ENCODE results near the gene ABLIM2. TPM values are rescaled to one million over a fixed set of nuclear protein-coding genes. Genes with fewer than 3 reads are reported as not detected.
A peak's percentile ranks its signal among the peaks of the same experiment; 100 is the strongest.

The ABLIM2 gene
- total and polyA plus RNA-seq, 2 of the 4 experiments (the other 2 are of a cell fraction): under 0.01 to 0.10 TPM

DNA sequence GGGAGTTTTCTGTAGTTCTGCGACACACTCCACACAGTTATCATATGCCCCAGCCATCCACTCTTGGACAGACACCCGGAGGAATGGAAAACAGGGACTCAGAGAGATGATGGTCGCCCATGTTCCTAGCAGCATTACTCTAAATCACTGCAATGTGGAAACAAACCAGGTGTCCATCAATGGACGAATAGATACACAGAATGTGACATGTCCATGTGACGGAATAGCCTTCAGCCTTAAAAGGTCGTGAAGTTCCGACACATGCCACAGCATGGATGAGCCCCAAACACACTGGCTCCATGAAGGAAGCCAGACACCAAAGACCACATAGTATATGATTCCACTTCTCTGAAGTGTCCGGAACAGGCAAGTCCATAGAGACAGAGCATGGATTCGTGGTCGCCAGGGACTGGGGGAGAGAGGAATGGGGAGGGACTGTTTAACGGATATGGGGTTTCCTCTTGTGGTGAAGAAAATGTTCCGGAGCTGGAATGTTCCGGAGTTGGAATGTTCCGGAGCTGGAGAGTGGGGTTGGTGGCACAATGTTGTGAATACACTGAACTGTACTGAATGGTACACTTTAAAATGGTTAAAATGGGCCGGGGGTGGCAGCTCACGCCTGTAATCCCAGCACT lies 190.2 kb downstream of the ABLIM2 start:
- Histone ChIP-seq H3K36me3 (ENCODE audit: control insufficient read depth, insufficient read depth, low read length) (no peaks in the 10 kb centered on the region), H2BK5ac (ENCODE audit: low read depth, low read length, poor library complexity, severe bottlenecking) (peak overlapping the region; percentile 33), H4K5ac (ENCODE audit: low read depth, low read length) (peak overlapping the region; percentile 56; the same call in 1 of the 2 replicates), H4K91ac (ENCODE audit: insufficient read depth, low read depth, low read length) (peak overlapping the region; percentile 36; the same call in 1 of the 2 replicates), H4K20me1 (ENCODE audit: insufficient read depth, low read length) (no peaks in the 10 kb centered on the region), H2AFZ (replicated peaks; ENCODE audit: low read length, poor library complexity) (peak overlapping the region; percentile 72), H2AK5ac (ENCODE audit: low read depth, low read length) (peak overlapping the region; percentile 55), H2BK120ac (ENCODE audit: low read depth, low read length) (peak overlapping the region; percentile 25; the same call in 1 of the 2 replicates), H3K27ac (ENCODE audit: insufficient read depth, low read length) (no peak overlapping the region), H3K4ac (ENCODE audit: low read depth, low read length) (peak overlapping the region; percentile 90), H4K8ac (ENCODE audit: low read depth in 2 of 2, low read length in 2 of 2) (peak overlapping the region; percentile 22 to 84; a peak in 2 of 4 replicates), H3K9me3 (ENCODE audit: control insufficient read depth, insufficient read depth, low read length) (no peaks in the 10 kb centered on the region), H3K27me3 (ENCODE audit: control insufficient read depth, insufficient read depth, low read length) (0 out of 2 replicates have a peak, but pooled peaks cover 2% of the 10 kb centered on the region), H3K56ac (ENCODE audit: extremely low read depth, insufficient read depth, low read length) (no peak overlapping the region), H3K14ac (replicated peaks; ENCODE audit: low read depth, low read length) (peak overlapping the region; percentile 53; the same call in 1 of the 2 replicates), H2BK15ac (ENCODE audit: low read depth, low read length) (peak overlapping the region; percentile 79; the same call in 2 of the 3 replicates), H3K9ac (ENCODE audit: low read depth, low read length) (no peak overlapping the region), H2AK9ac (replicated peaks; ENCODE audit: low read depth, low read length, poor library complexity) (peak overlapping the region; percentile 77), H3K9me1 (ENCODE audit: insufficient read depth, low read length) (peaks cover 14% of the 10 kb centered on the region), H3K79me1 (ENCODE audit: low read depth in 1 of 2, low read length in 2 of 2) (peaks cover 4 to 12% of the 10 kb centered on the region in 2 experiments; a peak in 1 of 4 replicates), H3K23ac (ENCODE audit: low read depth, low read length) (no peak overlapping the region), H3K18ac (ENCODE audit: low read depth, low read length) (peak overlapping the region; percentile 46; the same call in 1 of the 2 replicates), H3K4me3 (ENCODE audit: insufficient read depth, low read depth, low read length) (no peak overlapping the region), H2BK20ac (ENCODE audit: low read depth, low read length) (peak overlapping the region; percentile 65), H3K4me1 (ENCODE audit: control insufficient read depth, insufficient read depth, low read length) (peaks cover 35% of the 10 kb centered on the region), H3K4me2 (ENCODE audit: low read depth, low read length) (no peak overlapping the region)
- CTCF ChIA-PET: interaction anchor here (0.6 kb wide), 1 partner anchor 14 kb away, joined by 3 read pairs; no protein-coding TSS in a partner anchor
- no peak for DNase-seq
- no TSS peak for BruUV-seq (replicated peaks)
- intact Hi-C loops (cut with micrococcal nuclease): no loop called here
- dilution Hi-C loops (cut with HindIII; ENCODE audit: low sequenced_read_pairs, unreplicated experiment): no loop called here
- TF ChIP-seq MAFK (IDR thresholded peaks at IDR 0.05; ENCODE audit: low read depth, low read length): no peak
- TF ChIP-seq, protein P1, sequence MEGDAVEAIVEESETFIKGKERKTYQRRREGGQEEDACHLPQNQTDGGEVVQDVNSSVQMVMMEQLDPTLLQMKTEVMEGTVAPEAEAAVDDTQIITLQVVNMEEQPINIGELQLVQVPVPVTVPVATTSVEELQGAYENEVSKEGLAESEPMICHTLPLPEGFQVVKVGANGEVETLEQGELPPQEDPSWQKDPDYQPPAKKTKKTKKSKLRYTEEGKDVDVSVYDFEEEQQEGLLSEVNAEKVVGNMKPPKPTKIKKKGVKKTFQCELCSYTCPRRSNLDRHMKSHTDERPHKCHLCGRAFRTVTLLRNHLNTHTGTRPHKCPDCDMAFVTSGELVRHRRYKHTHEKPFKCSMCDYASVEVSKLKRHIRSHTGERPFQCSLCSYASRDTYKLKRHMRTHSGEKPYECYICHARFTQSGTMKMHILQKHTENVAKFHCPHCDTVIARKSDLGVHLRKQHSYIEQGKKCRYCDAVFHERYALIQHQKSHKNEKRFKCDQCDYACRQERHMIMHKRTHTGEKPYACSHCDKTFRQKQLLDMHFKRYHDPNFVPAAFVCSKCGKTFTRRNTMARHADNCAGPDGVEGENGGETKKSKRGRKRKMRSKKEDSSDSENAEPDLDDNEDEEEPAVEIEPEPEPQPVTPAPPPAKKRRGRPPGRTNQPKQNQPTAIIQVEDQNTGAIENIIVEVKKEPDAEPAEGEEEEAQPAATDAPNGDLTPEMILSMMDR (conservative IDR thresholded peaks at IDR 0.05; ENCODE audit: low read depth, low read length): no peak
- TF ChIP-seq NFE2L2 (IDR thresholded peaks at IDR 0.05; ENCODE audit: low read depth, low read length): no peak
- in situ Hi-C loops (cut with MboI; ENCODE audit: low sequenced_read_pairs): no loop called here
- no peak for ATAC-seq (ENCODE audit: low read depth)
- WGBS, 2 experiments (ENCODE audit: extremely low coverage in 2 of 2, insufficient read length in 1 of 2): 87% methylated on average over 3 of the region's 16 CpGs; no CpG with 5 or more reads in 1 of the 2 experiments
- POLR2A ChIA-PET (ENCODE audit: unreplicated experiment): no interaction called here
